Measurements from ENCODE around the gene THSD7B. TPM values are rescaled to one million over a fixed set of nuclear protein-coding genes. Genes with fewer than 3 reads are reported as not detected.
"Not testable (repeated sequence)": the region's sequence is repeated elsewhere in the genome, so short reads cannot be mapped to it uniquely, and the experiment has no call there.

Gene THSD7B
- 0.22 and 0.28 TPM in 2 replicates for total RNA-seq (2014; rRNA removed; shearing (Covaris generic))

DNA sequence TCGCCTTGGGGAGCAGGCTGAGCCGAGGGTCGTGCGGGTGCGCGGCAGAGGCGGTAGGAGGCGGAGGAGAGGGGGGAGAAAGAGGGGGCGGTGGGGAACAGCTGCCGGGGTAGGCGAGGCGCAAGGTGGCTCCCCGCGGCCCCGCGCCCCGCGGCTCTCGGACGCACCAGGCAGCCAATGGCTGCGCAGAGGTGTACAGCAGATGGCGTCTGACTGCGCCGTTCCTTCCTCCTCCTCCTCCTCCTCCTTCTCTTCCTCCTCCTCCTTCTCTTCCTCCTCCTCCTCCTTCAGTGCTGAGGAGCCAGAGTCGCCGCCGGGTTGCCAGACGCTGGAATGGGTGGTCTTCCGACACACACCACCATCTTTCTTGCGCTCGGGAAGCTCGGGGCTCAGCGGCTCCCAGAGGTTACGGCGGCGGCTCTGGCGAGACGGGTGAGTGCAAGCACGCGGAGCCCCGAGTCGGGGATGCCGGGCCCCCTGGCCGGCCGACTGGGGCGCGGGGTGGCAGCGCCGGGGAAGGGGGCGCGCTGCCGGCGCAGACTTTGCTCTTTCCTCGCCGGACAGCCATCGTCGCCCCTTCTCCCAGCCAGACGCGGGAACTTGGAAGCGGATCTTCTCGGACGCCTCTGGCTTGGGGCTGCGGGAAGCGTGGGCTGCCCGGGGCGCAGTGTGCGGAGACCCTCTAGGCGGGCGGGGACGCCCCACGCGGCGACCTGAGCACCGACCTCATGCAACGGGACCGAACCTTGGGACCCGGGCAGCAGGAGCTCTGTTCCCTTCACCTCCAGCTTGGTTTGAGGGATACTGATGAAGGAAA, at the start of gene THSD7B:
Gene THSD7B, plus strand, starts transcription at position 290 of the 817 bp plus-strand sequence. CDS start 116,634 bp downstream, outside the sequence.
- Histone ChIP-seq H3K36me3 (replicated peaks; ENCODE audit: control insufficient read depth, insufficient read depth, low read length) (no peaks in the 10 kb centered on the region), H3K27me3 (ENCODE audit: control insufficient read depth, insufficient read depth, low read length) (peaks cover 57% of the 10 kb centered on the region), H3K4me3 (ENCODE audit: insufficient read depth, low read depth, low read length) (peak within 1 kb of the TSS; percentile 53)
- peak; percentile 81 for DNase-seq

GRCh38 chr2:136718273-136718672, 47.1 kb upstream of the THSD7B start:
- DNase-seq = no peak
- H3K4me3 ChIP-seq (ENCODE audit: insufficient read depth, low read depth, low read length) = no peak overlapping the region
- H3K36me3 ChIP-seq (replicated peaks; ENCODE audit: control insufficient read depth, insufficient read depth, low read length) = no peaks in the 10 kb centered on the region
- H3K27me3 ChIP-seq (ENCODE audit: control insufficient read depth, insufficient read depth, low read length) = no peaks in the 10 kb centered on the region

DNA sequence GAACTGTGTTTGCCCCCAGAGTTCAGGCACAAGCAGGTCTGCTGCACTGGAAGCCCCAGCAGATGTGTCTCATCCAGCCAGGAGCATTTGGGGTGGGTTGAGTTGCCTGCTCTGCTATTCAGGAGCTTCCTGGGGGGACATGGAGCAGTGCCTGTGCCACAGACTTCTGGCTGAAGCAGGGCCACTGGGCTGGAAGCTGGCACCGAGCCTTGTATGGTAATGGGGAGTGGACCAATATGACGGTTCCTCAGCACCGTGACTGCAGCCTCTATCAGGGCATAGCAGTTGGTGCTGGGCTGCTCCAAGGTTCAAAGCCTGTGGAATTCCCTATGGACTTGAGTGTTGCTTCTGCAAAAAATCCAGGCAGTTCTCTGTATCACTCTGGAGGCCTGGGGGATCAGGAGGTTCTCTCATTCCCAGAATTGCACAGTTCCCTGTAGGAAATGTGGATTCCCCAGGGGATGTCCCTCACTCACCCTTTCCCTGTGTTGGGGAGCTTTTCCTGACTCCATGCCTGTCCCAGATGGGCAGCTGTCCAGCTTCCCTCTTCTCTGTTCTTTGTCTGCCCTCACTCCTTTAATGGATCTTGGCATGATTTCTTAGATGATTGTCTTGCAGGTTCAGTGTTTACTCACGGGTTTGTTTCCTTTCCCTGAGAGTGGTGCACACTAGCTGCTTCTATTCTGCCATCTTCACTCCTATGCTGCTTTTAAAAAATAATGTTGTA, 37.2 kb upstream of the THSD7B start:
- no peak overlapping the region for H3K4me3 ChIP-seq (ENCODE audit: insufficient read depth, low read depth, low read length)
- H3K36me3 ChIP-seq (replicated peaks; ENCODE audit: control insufficient read depth, insufficient read depth, low read length) = no peaks in the 10 kb centered on the region
- DNase-seq = no peak
- H3K27me3 ChIP-seq (ENCODE audit: control insufficient read depth, insufficient read depth, low read length) = no peaks in the 10 kb centered on the region

DNA sequence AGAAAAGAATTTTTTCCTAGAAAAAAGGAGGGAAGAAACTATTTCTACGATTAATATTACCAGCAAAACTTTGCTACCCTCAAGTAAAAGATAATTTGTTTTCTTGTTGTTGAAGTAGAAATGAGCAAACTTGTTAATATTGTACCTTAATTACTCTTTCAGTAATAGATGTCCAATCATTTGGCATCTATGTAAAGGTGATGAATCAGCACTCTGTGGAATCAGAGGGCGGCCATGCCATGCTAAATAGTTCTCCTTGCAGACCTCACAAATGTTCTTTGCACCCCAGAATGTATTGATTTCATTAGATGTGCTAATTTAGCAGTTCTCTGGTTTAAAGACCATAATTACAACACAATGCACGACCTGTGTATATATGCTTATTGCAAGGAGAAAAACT, 29.1 kb upstream of the THSD7B start:
- no peak for DNase-seq
- Histone ChIP-seq H3K4me3 (ENCODE audit: insufficient read depth, low read depth, low read length) (no peak overlapping the region), H3K27me3 (ENCODE audit: control insufficient read depth, insufficient read depth, low read length) (no peaks in the 10 kb centered on the region)

GRCh38 chr2:136738044-136738443, 27.3 kb upstream of the THSD7B start:
- DNase-seq = no peak
- Histone ChIP-seq H3K27me3 (ENCODE audit: control insufficient read depth, insufficient read depth, low read length) (no peaks in the 10 kb centered on the region), H3K36me3 (replicated peaks; ENCODE audit: control insufficient read depth, insufficient read depth, low read length) (no peaks in the 10 kb centered on the region), H3K4me3 (ENCODE audit: insufficient read depth, low read depth, low read length) (no peak overlapping the region)

More for the DNA sequence above, 29.1 kb upstream of the THSD7B start:
- no peaks in the 10 kb centered on the region for H3K36me3 ChIP-seq (replicated peaks; ENCODE audit: control insufficient read depth, insufficient read depth, low read length)

GRCh38 chr2:136741471-136741870, 23.9 kb upstream of the THSD7B start:
- no peak for DNase-seq
- Histone ChIP-seq H3K27me3 (ENCODE audit: control insufficient read depth, insufficient read depth, low read length) (no peaks in the 10 kb centered on the region), H3K36me3 (replicated peaks; ENCODE audit: control insufficient read depth, insufficient read depth, low read length) (no peaks in the 10 kb centered on the region), H3K4me3 (ENCODE audit: insufficient read depth, low read depth, low read length) (no peak overlapping the region)

- Histone ChIP-seq H3K27me3 (ENCODE audit: control insufficient read depth, insufficient read depth, low read length) (no peaks in the 10 kb centered on the region), H3K4me3 (ENCODE audit: insufficient read depth, low read depth, low read length) (no peak overlapping the region), H3K36me3 (replicated peaks; ENCODE audit: control insufficient read depth, insufficient read depth, low read length) (no peaks in the 10 kb centered on the region)
- DNase-seq = no peak
Observed at GRCh38 chr2:136750065-136750464, 15.3 kb upstream of the THSD7B start.

DNA sequence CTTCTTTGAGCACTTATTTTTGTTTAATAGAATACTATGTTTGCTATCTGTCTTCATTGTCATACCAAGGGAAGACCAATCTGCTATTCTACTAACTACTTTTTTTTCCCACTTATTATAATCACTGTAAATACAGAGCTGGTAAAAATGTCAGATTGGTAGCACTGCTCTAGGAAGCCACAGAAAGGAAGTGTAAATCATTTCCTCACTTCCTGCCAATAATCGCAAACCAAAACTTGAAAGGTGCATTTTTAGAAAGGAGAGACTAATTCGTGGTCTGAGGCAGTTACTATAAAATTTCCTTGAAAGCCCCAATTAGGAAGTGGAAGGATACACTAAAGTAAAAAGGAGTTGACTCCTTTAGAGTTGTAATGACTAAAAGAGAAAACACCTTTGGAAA, 13.9 kb upstream of the THSD7B start:
- Histone ChIP-seq H3K27me3 (ENCODE audit: control insufficient read depth, insufficient read depth, low read length) (no peaks in the 10 kb centered on the region), H3K4me3 (ENCODE audit: insufficient read depth, low read depth, low read length) (no peak overlapping the region)

GRCh38 chr2:136758504-136758903, 6.8 kb upstream of the THSD7B start:
- not testable (repeated sequence) for H3K4me3 ChIP-seq (ENCODE audit: insufficient read depth, low read depth, low read length); H3K27me3 ChIP-seq (ENCODE audit: control insufficient read depth, insufficient read depth, low read length); H3K36me3 ChIP-seq (replicated peaks; ENCODE audit: control insufficient read depth, insufficient read depth, low read length)
- peak; percentile 19 for DNase-seq

More for the DNA sequence above, 13.9 kb upstream of the THSD7B start:
- no peak for DNase-seq
- H3K36me3 ChIP-seq (replicated peaks; ENCODE audit: control insufficient read depth, insufficient read depth, low read length) = no peaks in the 10 kb centered on the region

DNA sequence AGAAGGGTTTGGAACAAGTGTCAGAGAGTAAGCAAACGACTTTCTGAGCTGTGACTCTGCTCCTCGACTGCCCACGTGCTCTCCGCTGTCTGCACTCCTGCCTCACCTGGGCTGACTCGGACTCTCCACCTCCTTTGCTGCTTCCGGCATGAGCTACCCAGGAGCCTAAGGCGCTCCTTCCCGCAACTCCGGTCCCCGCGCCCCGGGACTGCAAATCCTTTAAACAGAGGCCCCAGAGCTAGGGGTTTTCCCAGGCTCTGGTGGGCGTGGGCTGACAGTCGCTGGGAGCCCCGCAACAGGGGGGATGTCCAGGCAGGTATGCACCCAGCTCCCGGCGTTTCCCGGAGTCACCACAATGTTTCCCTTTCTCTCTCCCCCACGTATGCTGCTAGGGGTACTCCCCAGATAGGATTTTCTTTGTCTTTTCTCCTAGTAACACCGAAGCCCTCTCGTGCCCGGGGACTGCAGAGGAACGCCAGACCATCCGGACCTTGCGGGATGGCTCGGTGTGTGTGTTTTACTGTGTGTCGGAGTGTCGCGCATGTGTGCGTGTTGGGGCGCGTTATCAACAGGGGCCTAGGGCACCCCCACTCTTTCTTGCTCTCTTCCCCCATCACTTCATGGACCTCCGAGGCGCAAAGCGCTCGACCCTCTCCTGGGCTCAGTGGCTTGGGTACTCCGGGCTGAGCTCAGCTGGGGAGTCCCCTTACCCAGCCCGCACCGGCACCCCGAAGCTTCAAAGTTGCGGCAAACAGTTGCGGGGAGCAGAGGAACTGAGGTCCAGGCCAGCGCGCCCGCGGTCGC, 691 bp upstream of the THSD7B start:
- Histone ChIP-seq H3K36me3 (replicated peaks; ENCODE audit: control insufficient read depth, insufficient read depth, low read length) (no peaks in the 10 kb centered on the region), H3K27me3 (ENCODE audit: control insufficient read depth, insufficient read depth, low read length) (peaks cover 57% of the 10 kb centered on the region), H3K4me3 (ENCODE audit: insufficient read depth, low read depth, low read length) (peak overlapping the region; percentile 53)
- DNase-seq = peak; percentile 76

DNA sequence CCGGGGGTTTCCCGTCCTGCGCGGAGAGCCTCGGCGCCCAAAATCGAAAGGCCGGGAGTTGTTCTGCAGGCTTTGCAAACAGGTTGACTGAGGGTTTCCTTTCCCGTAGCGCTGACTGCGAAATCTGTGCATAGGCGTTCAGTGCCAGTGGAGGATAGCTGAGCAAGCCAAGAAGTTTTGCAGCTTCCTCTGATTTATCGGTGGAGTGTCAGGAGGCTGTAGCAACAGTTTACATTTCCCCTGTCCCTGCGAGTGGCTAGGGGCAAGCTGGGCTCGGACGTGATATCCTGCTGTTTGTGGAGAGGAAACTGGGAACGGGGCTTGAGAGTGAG, 694 bp downstream of the THSD7B start:
- H3K36me3 ChIP-seq (replicated peaks; ENCODE audit: control insufficient read depth, insufficient read depth, low read length) = no peaks in the 10 kb centered on the region
- peak overlapping the region; percentile 53 for H3K4me3 ChIP-seq (ENCODE audit: insufficient read depth, low read depth, low read length)
- H3K27me3 ChIP-seq (ENCODE audit: control insufficient read depth, insufficient read depth, low read length) = peaks cover 57% of the 10 kb centered on the region
- DNase-seq = no peak

DNA sequence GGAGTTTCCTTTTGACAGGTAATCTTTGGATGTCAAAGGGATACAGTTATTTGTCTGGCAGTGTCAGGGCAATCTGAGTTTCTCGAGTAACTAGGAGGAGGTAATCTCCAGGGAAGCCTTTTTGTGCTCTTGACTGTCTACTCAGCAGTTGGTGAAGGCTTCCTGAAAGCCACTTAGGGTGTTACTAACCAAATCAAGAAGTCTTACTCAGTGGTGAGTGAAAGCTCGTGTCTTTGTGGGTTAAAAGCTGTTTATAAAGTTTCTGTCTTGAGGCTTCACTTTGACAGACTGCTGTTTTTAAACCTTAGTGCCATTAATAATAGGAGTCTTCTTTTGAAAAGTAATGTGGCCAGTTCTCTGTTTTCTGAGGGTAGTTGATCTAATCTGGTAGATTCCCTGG, 1.7 kb downstream of the THSD7B start:
- DNase-seq = no peak
- no peak overlapping the region for H3K4me3 ChIP-seq (ENCODE audit: insufficient read depth, low read depth, low read length)
- H3K36me3 ChIP-seq (replicated peaks; ENCODE audit: control insufficient read depth, insufficient read depth, low read length) = no peaks in the 10 kb centered on the region
- H3K27me3 ChIP-seq (ENCODE audit: control insufficient read depth, insufficient read depth, low read length) = peaks cover 57% of the 10 kb centered on the region

DNA sequence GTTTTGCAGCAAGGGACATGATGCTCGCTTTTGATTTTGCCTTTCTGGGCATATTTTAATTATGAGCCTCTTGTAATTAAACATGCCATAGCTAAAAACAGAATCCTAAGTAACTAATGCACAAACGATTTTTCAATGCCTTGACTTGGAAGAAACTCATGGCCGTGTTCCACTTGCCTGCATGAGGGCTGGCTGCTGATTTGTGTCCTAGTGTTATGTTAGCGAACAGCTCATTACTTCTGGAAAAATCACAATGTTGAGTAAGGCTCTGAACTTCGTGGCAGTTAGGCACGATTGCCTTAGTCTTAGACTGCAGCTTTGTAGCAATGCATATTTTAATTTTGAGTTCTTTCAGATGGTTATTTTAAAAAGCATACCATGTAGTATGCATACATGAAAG, 4.5 kb downstream of the THSD7B start:
- no peak overlapping the region for H3K4me3 ChIP-seq (ENCODE audit: insufficient read depth, low read depth, low read length)
- H3K27me3 ChIP-seq (ENCODE audit: control insufficient read depth, insufficient read depth, low read length) = peaks cover 36% of the 10 kb centered on the region
- DNase-seq = no peak
- no peaks in the 10 kb centered on the region for H3K36me3 ChIP-seq (replicated peaks; ENCODE audit: control insufficient read depth, insufficient read depth, low read length)

- Histone ChIP-seq H3K27me3 (ENCODE audit: control insufficient read depth, insufficient read depth, low read length) (peaks cover 31% of the 10 kb centered on the region), H3K36me3 (replicated peaks; ENCODE audit: control insufficient read depth, insufficient read depth, low read length) (no peaks in the 10 kb centered on the region), H3K4me3 (ENCODE audit: insufficient read depth, low read depth, low read length) (no peak overlapping the region)
- peak; percentile 23 for DNase-seq
Observed at GRCh38 chr2:136770384-136770783, 5.0 kb downstream of the THSD7B start.

Measured in H7 (cell line).